Putamen (tissue), 1 donor: Measurements from ENCODE around the gene IKZF4.
"Not testable (repeated sequence)": the region's sequence is repeated elsewhere in the genome, so short reads cannot be mapped to it uniquely, and the experiment has no call there.

Experiments used
- DNase-seq: peaks from one replicate; pipeline ENCODE4 v3.0.0-alpha.2; 2016; ENCODE audit warnings: low spot score

Gene IKZF4

GRCh38 chr12:55999522-55999921 is 21.3 kb upstream of the IKZF4 start:
- DNase-seq = not testable (repeated sequence)

- not testable (repeated sequence) for DNase-seq
Observed at GRCh38 chr12:55999999-56000540, 20.8 kb upstream of the IKZF4 start.

DNA sequence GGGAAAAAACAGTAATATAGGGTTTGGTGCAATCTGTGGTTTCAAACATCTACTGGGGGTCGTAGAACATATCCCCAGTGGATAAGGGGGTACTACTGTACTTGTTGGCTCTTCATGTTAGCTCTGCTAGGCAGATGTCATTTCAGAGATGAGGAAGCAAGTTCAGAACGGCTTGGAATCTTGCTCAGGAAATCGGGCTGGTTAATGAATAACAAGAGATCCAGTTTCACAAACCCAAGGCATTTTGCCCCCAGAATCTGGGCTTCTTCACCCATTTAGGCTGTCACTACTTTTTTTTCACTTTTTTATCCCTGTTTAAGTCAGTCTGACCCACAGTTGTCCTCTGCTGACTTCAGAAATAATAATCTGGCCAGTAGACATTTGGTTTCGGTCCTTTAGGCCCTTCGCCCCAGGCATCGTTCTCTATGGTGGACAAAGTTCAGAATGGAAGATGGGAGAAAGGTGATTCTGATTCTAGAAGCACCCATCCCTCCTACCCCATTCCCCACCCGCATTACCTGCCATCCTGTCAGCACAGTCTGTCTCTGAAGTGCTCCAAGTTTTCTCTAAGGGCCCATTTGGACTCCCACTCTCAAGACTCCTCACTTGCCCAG is 19.2 kb upstream of the IKZF4 start:
- no peak for DNase-seq

DNA sequence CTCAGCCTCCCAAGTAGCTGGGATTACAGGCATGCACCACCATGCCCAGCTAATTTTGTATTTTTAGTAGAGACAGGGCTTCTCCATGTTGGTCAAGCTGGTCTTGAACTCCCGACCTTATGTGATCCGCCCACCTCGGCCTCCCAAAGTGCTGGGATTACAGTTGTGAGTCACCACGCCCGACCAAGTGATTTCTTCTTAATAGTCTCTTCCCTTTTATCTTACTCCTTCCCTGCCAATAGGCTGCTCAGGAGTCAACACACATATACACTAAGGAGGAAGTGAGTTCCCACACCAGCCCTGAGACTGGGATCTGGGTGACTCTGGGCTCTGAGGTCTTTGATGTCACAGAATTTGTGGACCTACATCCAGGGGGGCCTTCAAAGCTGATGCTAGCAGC is 17.5 kb upstream of the IKZF4 start:
- DNase-seq = not testable (repeated sequence)

DNA sequence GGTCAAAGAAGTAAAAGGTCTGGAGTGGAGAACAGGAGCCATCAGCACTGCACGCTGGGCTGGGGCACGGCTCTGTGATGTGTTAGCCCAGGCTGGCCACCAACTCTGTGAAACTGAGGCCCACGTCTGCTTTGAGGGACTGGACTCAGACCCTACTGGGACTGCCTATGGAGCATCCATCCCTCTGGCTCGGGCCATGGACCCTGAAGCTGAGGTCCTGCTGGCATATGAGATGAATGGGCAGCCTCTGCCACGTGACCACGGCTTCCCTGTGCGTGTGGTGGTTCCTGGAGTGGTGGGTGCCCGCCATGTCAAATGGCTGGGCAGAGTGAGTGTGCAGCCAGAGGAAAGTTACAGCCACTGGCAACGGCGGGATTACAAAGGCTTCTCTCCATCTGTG is 16.6 kb upstream of the IKZF4 start:
- DNase-seq = no peak

DNA sequence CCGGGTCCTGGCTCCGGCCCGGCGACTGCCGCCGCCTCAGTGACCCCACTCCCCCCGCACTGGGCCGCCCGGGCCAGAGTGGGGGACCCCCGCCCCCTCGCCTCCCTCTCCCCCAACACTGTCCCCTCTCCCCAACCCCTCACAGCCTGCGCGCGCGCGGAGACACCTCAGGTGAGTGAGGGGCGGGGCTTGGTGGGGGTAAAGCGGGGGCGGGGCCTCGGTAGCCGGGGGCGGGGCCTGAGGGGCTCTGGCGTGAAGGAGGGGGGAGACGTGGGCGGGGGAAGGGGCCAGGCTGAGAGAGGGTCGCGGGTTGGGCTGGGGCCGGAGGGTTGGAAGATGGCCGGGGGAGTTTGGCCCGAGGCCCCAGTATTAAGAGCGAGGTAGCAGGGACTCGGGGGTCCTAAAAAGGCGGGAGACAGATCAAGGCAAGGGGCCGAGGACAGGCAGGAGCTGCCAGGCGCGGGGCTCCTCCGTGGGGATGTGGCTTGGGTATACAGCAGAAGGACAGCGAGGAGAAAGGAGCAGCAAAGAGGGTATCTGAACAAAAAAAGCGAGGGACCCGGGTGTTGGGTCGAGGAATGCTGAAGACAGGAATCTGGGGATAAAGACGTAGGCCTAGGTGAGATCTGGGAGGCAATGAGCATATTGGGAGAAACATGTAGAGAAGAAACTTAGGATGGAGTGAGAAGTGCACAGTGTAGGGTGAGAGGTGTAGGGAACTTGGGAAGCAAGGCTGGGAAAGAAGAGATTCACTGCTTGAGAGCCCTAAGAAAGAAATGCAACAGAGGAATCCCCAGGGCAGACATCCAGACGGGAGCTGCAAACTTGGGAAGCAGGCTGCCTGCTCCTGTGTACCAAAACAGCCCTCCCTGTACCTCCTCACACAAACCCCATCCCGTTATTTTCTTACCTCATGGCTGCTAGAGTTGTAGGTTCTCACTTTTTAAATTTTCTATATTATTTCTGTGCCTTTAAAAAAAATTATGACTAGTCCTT is 13.0 kb upstream of the IKZF4 start:
- peak; percentile 29 for DNase-seq

GRCh38 chr12:56010111-56010570 is 10.7 kb upstream of the IKZF4 start:
- no peak for DNase-seq

- no peak for DNase-seq
Observed at GRCh38 chr12:56011509-56012090, 9.2 kb upstream of the IKZF4 start.

DNA sequence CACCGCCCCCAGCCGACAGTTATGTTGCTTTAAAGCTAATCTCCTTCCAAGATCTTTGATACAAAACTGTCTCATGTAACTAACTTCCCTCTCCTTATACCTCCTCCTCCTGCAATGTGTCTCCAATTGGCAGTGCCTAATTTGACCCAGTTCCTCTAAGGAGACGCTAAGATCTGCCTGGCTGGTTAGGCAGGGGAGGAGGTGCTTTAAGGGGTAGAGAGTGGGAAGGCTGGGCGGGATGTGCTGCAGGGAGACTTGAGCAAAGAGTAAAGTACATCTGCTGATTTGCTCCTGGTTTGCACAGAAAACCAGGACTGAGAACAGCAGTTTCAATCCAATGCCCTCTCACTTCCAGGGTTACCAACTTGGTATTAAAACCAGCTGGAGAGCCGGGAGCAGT is 7.4 kb upstream of the IKZF4 start:
- peak; percentile 83 for DNase-seq

GRCh38 chr12:56014205-56014604 is 6.6 kb upstream of the IKZF4 start:
- DNase-seq = no peak

- DNase-seq = peak; percentile 66
Observed at GRCh38 chr12:56017181-56017580, 3.7 kb upstream of the IKZF4 start.

DNA sequence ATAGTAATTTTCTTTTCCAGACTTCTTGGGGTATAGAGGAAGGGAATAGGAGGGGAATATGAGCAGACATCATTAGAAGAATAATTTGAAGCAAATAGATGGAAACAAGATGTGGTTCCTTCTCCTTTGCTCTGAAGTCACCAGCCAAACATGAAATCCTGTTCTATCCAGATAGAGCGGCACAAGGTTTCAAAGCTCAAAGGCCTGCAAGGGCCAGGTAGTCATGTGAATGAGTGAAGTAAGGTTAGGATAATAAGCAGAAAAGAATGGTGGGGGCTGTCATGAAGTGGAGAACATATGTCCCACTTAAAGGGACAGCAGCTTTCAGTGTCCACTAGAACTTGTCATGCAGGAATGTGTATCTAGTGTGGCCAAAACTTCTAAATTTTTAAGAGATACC is 2.5 kb upstream of the IKZF4 start:
- no peak for DNase-seq

GRCh38 chr12:56021889-56022497 is 1.1 kb downstream of the IKZF4 start:
- no peak for DNase-seq

GRCh38 chr12:56028511-56029165 is 7.8 kb downstream of the IKZF4 start:
- no peak for DNase-seq

GRCh38 chr12:56029166-56029519 is 8.3 kb downstream of the IKZF4 start:
- no peak for DNase-seq

DNA sequence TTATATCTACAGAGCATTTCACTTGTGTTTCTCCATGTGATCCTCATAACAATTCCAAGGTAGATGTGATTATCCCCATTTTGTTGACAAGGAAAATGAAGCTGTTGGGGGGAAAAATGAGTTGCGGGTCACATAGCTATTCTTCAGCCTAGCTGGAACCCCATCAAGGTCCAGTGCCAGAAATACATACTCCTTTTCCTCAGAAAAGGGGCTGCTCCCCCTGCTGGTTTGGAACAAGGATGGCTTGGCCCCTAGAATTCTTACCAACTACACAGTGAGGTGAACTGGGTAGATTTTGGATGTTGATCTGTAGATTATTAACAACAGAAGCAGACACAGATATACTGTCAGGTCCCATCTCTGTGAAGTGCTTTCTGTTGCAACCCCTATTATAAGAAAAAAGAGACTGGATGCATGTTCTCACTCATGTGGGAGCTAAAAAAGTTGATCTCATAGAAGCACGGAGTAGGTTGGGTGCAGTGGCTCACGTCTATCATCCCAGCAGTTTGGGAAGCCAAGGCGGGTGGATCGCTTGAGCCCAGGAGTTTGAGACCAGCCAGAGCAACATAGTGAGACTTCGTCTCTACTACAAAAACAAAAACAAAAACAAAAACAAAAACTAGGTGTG is 8.9 kb downstream of the IKZF4 start:
- DNase-seq = no peak

DNA sequence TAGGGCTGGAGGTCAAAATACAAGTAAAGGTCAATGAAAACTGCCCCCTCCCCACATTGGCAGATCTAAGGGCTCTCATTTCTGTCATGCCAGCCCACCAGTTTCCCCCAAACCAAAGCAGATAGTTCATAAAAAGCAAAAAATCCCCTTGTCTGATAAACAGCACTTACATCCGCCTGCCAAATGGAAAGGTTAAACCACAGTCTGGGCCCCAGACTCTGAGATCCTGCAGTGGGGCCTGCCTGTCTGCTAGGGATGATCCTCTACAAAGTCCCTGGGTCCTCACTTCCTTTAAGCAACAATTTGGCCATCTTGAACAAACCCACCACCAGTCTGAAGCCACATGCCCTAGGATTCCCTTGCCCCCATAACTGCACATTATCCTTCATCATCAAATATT is 11.1 kb downstream of the IKZF4 start:
- no peak for DNase-seq

DNA sequence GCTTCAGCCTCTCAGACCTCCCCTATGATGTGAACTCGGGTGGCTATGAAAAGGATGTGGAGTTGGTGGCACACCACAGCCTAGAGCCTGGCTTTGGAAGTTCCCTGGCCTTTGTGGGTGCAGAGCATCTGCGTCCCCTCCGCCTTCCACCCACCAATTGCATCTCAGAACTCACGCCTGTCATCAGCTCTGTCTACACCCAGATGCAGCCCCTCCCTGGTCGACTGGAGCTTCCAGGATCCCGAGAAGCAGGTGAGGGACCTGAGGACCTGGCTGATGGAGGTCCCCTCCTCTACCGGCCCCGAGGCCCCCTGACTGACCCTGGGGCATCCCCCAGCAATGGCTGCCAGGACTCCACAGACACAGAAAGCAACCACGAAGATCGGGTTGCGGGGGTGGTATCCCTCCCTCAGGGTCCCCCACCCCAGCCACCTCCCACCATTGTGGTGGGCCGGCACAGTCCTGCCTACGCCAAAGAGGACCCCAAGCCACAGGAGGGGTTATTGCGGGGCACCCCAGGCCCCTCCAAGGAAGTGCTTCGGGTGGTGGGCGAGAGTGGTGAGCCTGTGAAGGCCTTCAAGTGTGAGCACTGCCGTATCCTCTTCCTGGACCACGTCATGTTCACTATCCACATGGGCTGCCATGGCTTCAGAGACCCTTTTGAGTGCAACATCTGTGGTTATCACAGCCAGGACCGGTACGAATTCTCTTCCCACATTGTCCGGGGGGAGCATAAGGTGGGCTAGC is 13.9 kb downstream of the IKZF4 start:
- DNase-seq = no peak

- no peak for DNase-seq
Observed at GRCh38 chr12:56037161-56037560, 16.3 kb downstream of the IKZF4 start.

- no peak for DNase-seq
Observed at GRCh38 chr12:56038022-56038655, 17.3 kb downstream of the IKZF4 start.
